AG10803 (cell line): Measurements from ENCODE around the gene APLP2.

Source experiments
- DNase-seq: peaks from one replicate; pipeline ENCODE4 v3.0.0; 2010; ENCODE audit warnings: low read depth
- H3K4me3 ChIP-seq: 2 replicates; pipeline ENCODE4 v1.5.1; 2011; ENCODE audit warnings: mild to moderate bottlenecking, low read length, control low read depth
- CTCF ChIP-seq: conservative IDR thresholded peaks from 2 replicates; pipeline ENCODE4 v1.5.1; 2011; ENCODE audit warnings: mild to moderate bottlenecking, low read length, control low read depth, inconsistent platforms

Gene APLP2

GRCh38 chr11:130131961-130132850 lies 62.5 kb downstream of the APLP2 start:
- H3K4me3 ChIP-seq: no peak overlapping the region
- DNase-seq: peak; percentile 66
- TF ChIP-seq CTCF: peak; percentile 91

GRCh38 chr11:130133716-130134115 lies 64.0 kb downstream of the APLP2 start:
- H3K4me3 ChIP-seq: no peak overlapping the region
- no peak for DNase-seq
- no peak for TF ChIP-seq CTCF

- no peak for TF ChIP-seq CTCF
- H3K4me3 ChIP-seq: no peak overlapping the region
- no peak for DNase-seq
These were observed 66.4 kb downstream of the APLP2 start for GRCh38 chr11:130136107-130136506.

- no peak for TF ChIP-seq CTCF
- H3K4me3 ChIP-seq: no peak overlapping the region
- no peak for DNase-seq
These were observed 68.3 kb downstream of the APLP2 start for GRCh38 chr11:130137999-130138398.

- DNase-seq: no peak
- no peak overlapping the region for H3K4me3 ChIP-seq
- TF ChIP-seq CTCF: no peak
These were observed 69.7 kb downstream of the APLP2 start for GRCh38 chr11:130139401-130139800.

- TF ChIP-seq CTCF: no peak
- peak; percentile 50 for DNase-seq
- H3K4me3 ChIP-seq: no peak overlapping the region
These were observed 72.1 kb downstream of the APLP2 start for GRCh38 chr11:130141561-130142341.
